KMS-11 (cell line): ENCODE data around the gene F8.

Experiments
- H2AFZ ChIP-seq: fragments of 200-600 bp; sonication (generic); 2 replicates; pipeline ENCODE4 v1.6.1; 2016; ENCODE audit warnings: antibody characterized with exemption, mixed run types, low read depth
- H3K27ac ChIP-seq: fragments of 200-600 bp; sonication (generic); 2 replicates; pipeline ENCODE4 v1.6.1; 2016; ENCODE audit warnings: mild to moderate bottlenecking, mixed run types
- H3K27me3 ChIP-seq: fragments of 200-600 bp; sonication (generic); 2 replicates; pipeline ENCODE4 v1.6.1; 2017; ENCODE audit warnings: mild to moderate bottlenecking, low read depth, mixed run types, moderate library complexity; ENCODE audit not compliant: insufficient read depth
- H3K36me3 ChIP-seq: fragments of 200-600 bp; sonication (generic); 2 replicates; pipeline ENCODE4 v1.6.1; 2017; ENCODE audit warnings: mild to moderate bottlenecking, mixed run types; ENCODE audit not compliant: insufficient read depth
- H3K4me1 ChIP-seq: fragments of 200-600 bp; sonication (generic); 2 replicates; pipeline ENCODE4 v1.6.1; 2016; ENCODE audit warnings: mild to moderate bottlenecking, low read depth, mixed run types; ENCODE audit not compliant: poor library complexity, severe bottlenecking
- H3K4me2 ChIP-seq: fragments of 200-600 bp; sonication (generic); 2 replicates; pipeline ENCODE4 v1.7.0; 2016; ENCODE audit warnings: mild to moderate bottlenecking, mixed run types
- H3K4me3 ChIP-seq: fragments of 200-600 bp; sonication (generic); IDR thresholded peaks from 2 replicates; pipeline ENCODE4 v1.6.1; 2017; ENCODE audit warnings: low read depth, low read length, mixed read lengths; ENCODE audit not compliant: insufficient read depth
- H3K79me2 ChIP-seq: fragments of 200-600 bp; sonication (generic); 2 replicates; pipeline ENCODE4 v1.6.1; 2016; ENCODE audit warnings: low read depth, mixed run types; ENCODE audit not compliant: insufficient read depth
- H3K9ac ChIP-seq: fragments of 200-600 bp; sonication (generic); 2 replicates; pipeline ENCODE4 v1.6.1; 2016; ENCODE audit warnings: mild to moderate bottlenecking, mixed run types
- H4K20me1 ChIP-seq: fragments of 200-600 bp; sonication (generic); 2 replicates; pipeline ENCODE4 v1.6.1; 2016; ENCODE audit warnings: mild to moderate bottlenecking, mixed run types; ENCODE audit not compliant: insufficient read depth
- CTCF ChIP-seq: fragments of 200-600 bp; sonication (generic); conservative IDR thresholded peaks from 2 replicates; pipeline ENCODE4 v1.6.1; 2017; ENCODE audit warnings: low read depth, mild to moderate bottlenecking, antibody characterized with exemption, low read length, moderate library complexity, mixed read lengths

Gene F8

GRCh38 chrX:154791939-154792338, 230.6 kb downstream of the F8 start:
- Histone ChIP-seq H3K9ac (no peak overlapping the region), H3K4me2 (no peak overlapping the region), H3K27me3 (no peaks in the 10 kb centered on the region), H3K27ac (no peak overlapping the region), H4K20me1 (no peaks in the 10 kb centered on the region), H3K4me3 (no peak overlapping the region), H3K79me2 (no peaks in the 10 kb centered on the region), H2AFZ (no peak overlapping the region), H3K36me3 (no peaks in the 10 kb centered on the region), H3K4me1 (no peaks in the 10 kb centered on the region)
- TF ChIP-seq CTCF: no peak

- Histone ChIP-seq H3K36me3 (no peaks in the 10 kb centered on the region), H3K4me3 (no peak overlapping the region), H3K4me1 (no peaks in the 10 kb centered on the region), H3K79me2 (no peaks in the 10 kb centered on the region), H3K27me3 (no peaks in the 10 kb centered on the region), H3K9ac (no peak overlapping the region), H3K4me2 (no peak overlapping the region), H4K20me1 (no peaks in the 10 kb centered on the region), H2AFZ (no peak overlapping the region), H3K27ac (no peak overlapping the region)
- no peak for TF ChIP-seq CTCF
Observed at GRCh38 chrX:154791467-154791866, 231.1 kb downstream of the F8 start.
